LNCAP (cell line): Measurements from ENCODE around the gene STK17A.

Experiments used
- TF ChIP-seq, protein P1 (sequence below): fragments of 450-650 bp; IDR thresholded peaks from 2 replicates; pipeline ENCODE4 v1.5.1; 2017; ENCODE audit warnings: mild to moderate bottlenecking

Gene STK17A

DNA sequence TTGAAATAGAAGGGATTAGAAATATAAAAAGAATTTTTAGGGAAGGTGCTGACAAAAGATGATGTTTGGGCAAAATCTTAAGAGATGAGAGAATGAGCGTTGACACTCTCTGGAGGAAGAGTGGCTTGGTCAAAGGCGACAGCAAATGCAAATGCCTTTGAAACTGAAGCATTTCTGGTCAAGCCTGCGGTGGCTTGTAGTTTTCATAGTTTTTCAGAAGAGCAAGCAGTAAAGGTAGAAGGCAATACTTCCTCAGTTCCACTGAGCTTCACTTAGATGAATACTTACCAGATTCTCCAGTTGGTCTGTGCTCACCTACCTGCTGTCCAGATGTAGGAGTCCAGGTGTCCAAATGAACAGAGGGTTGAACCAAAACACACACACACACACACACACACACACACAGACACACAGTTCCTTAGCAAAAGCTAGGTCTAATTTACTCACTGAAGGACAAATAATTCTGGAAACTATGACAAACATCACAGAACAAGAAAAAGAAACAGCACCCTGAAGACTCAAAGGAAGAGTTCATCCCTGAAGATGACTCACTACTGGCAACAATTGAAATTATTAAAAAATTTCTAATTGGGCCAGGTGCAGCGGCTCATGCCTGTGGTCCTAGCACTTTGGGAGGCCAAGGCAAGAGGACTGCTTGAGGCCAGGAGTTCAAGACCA lies 12.1 kb upstream of the STK17A start:
- TF ChIP-seq, protein P1, sequence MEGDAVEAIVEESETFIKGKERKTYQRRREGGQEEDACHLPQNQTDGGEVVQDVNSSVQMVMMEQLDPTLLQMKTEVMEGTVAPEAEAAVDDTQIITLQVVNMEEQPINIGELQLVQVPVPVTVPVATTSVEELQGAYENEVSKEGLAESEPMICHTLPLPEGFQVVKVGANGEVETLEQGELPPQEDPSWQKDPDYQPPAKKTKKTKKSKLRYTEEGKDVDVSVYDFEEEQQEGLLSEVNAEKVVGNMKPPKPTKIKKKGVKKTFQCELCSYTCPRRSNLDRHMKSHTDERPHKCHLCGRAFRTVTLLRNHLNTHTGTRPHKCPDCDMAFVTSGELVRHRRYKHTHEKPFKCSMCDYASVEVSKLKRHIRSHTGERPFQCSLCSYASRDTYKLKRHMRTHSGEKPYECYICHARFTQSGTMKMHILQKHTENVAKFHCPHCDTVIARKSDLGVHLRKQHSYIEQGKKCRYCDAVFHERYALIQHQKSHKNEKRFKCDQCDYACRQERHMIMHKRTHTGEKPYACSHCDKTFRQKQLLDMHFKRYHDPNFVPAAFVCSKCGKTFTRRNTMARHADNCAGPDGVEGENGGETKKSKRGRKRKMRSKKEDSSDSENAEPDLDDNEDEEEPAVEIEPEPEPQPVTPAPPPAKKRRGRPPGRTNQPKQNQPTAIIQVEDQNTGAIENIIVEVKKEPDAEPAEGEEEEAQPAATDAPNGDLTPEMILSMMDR: no peak

DNA sequence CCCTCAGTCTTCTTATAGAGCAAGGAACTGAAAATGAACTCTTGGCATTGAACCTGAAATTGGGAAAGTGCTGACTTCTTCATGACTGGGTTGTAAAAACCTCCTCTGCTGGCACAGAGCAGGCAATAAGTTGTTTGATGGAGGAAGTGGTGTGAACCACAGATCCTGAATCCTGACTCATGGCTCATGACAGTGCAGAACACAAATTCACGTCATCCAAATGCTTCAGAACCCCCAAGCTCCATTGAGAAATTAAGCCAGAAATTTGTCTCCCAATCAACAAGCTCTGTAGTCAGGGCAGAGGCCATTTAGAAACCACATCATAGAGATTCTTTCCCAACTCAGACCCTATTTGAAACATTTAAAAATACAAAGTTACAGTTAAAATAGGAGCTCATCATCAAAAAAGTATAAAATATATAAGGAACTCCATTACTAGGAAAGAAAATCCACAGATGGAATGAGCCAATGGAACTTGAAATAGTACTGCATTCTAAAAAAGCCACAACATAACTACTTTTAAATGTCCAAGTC lies 10.3 kb upstream of the STK17A start:
- TF ChIP-seq, protein P1: no peak

DNA sequence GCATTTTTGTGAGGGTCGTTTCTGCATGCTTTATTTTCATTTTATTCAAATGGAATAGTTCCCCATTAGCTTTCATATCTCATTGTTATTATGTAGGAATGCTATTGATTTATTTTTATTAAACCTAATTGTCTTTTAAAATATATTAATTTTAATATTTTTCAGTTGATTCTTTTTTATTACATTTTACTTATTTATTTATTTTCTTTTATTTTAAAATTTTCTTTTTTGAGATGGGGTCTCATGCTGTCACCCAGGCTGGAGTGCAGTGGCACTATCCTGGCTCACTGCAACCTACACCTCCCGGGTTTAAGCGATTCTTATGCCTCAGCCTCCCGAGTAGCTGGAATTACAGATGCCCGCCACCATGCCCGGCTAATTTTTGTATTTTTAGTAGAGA lies 7.4 kb upstream of the STK17A start:
- TF ChIP-seq, protein P1: no peak

DNA sequence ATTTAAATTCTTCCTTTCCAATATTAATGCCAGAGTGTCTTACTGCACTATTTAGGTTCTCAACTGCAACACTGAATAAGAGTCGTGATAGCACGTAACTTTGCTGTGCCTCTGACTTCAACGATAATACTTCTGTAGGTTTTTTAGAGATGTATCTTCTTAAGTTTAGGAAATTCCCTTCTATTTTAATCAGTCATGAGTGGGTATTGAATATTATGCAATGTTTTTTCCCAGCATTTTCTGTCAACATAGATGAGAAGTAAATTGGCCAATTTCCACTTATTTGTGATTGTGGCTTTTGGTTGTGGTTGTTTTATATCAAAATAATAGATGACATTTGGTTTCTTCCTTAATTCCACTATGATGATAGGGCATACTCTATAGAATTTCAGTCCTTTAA lies 6.7 kb upstream of the STK17A start:
- TF ChIP-seq, protein P1: no peak

DNA sequence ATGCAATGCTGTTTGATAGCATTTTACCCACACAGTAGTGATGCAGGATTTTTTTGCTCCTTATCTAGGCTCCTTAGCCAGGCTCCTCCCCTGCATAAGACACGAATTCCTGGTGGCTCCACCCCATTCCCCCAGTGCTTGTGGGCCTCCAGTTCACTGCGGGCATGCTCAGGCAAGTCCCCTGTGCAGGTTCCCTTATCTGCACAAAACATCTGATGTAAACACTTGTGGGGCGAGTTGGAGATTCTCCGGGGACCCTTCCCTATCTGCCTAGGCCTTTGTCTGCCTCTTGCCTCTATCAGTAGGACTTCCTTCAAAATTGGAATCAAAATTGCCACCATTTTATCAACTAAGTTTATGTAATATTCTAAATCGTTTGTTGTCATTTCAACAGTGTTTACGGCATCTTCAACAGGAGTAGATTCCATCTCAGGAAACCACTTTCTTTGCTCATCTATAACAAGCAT lies 5.4 kb upstream of the STK17A start:
- TF ChIP-seq, protein P1: no peak

DNA sequence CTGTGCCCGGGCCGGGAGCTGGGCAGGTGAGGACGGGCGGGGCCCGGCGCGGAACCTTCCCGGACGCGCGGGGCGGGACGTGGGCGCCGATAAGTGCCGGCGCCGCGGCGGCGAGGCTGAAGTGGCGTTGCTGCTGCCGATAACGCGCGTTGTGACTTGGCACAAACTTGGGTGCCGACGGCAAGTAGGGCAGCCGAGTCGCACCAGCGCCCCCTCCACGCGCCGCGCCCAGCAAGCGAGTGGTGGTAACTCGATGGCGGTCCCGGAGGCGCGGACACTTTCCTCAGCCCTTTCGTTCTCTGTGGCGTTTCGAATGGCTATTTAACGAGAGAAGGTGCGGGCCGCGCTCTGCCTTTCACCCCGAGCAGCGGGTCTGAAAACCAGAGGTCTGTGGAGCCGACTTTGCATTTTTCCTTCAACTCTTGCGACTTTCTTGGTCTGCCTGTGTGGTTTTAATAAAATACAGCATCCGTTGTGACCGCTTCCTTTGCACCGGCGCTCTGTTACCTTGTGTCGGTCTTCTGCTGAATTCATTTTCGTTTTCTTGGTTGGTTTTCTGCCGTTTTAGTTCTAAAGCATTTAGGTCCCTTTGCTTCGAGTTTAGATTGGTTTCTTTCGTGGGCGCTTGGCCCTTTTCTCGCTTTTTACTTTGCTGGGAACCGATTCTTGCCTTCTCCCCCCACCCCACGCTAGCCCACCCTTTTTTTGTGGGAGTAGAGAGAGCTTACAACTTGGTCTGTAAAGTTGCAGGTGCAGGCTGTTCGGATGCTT lies 701 bp downstream of the STK17A start:
- TF ChIP-seq, protein P1: peak; percentile 16; the same call in 1 of the 2 replicates

DNA sequence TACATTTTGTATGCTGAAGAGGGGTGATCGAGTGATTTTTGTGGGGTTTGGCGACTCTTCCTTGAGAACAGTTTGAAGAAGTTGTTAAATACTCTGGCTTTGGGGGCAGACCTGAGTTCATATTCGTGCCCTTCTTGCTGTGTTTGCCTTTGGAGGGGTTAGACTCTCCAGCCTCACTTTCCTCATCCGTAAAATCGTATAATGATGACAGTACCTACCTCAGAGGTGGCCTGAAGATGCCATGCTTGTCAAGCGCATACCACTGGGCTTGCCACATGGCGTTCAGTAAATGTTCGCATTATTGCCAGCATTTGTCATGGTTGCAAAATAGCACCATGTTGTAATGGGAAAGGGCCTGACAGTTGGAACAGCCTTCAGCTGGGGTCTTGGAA lies 1.3 kb downstream of the STK17A start:
- TF ChIP-seq, protein P1: no peak
